Dermis lymphatic vessel endothelial cell (primary cell): Measurements from ENCODE around the gene C1D. TPM values are rescaled to one million over a fixed set of nuclear protein-coding genes. Genes with fewer than 3 reads are reported as not detected.

ENCODE experiments used
- total RNA-seq: library from RNA; depleted of rRNA; stranded (reverse); fragments of >200 nt; gene quantifications from 2 replicates; pipeline ENCODE4 v1.2.1, GENCODE V29; 2014

The C1D gene
- 17.5 and 28.2 TPM in 2 replicates for total RNA-seq

GRCh38 chr2:68062680-68063387 is at the start of gene C1D:
TSS of gene C1D (minus strand) at chr2:68063004. CDS start at chr2:68047310, 15,694 bp downstream.

Other genes starting within 250 kb of the C1D start
- gene PNO1, start 94.9 kb upstream of the C1D start, total RNA-seq = 9.4 and 14.2 TPM in 2 replicates
- gene PPP3R1, start 189.5 kb upstream of the C1D start, total RNA-seq = 20.4 and 21.7 TPM in 2 replicates